Measurements from ENCODE around the gene CLMN.
"Not testable (repeated sequence)": the region's sequence is repeated elsewhere in the genome, so short reads cannot be mapped to it uniquely, and the experiment has no call there.

The CLMN gene

GRCh38 chr14:95163666-95164065, 156.0 kb downstream of the CLMN start:
- DNase-seq (ENCODE audit: low spot score) = no peak

- no peak for DNase-seq (ENCODE audit: low spot score)
Observed at GRCh38 chr14:95163132-95163531, 156.6 kb downstream of the CLMN start.

GRCh38 chr14:95162641-95163040, 157.1 kb downstream of the CLMN start:
- no peak for DNase-seq (ENCODE audit: low spot score)

DNA sequence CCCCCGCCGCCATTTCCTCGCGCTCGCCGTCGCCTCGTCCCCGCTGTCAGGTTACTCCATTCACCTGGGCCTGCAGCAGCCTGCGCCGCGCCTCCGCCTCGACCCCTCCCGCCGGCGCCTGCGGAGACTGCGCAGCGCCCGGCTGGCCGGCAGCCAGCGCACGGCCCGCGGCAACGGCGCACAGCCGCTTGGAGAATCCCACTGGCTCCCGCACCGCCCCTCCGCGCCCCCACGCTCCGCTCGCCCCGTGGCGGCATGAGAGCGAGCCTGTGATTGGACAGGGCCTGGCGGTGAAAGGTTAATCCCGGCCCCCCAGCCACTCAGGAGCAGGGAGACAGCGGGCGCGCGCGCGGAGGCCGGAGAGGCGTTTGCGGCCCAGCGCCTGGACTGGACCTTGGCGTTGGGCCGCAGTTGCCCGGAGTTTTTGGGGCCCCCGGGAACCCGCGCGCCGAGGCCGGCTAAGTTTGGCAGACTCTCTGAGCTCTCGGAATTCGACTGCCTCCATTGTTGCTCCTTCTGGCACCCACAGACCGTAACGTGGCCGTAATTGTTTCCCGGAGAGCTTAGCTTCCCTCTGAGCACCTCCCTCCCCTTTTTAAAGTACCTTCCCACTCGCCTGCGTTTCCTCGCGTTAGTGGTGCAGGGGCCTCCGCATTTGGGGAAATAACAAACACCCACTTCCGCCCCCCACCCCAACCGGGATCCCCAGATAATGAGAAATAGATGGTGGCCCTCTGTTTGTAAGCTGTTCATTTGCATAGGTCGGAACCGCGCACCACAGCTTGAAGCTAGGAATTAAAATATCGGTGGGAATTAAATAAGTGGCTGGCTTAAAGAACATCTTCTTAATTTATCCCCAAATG, 162.2 kb downstream of the CLMN start, which contains the start of gene DICER1:
Gene DICER1, minus strand, starts transcription at position 203 of the 863 bp plus-strand sequence. CDS start 24,071 bp downstream, outside the sequence.
- DNase-seq (ENCODE audit: low spot score) = peak; percentile 100

DNA sequence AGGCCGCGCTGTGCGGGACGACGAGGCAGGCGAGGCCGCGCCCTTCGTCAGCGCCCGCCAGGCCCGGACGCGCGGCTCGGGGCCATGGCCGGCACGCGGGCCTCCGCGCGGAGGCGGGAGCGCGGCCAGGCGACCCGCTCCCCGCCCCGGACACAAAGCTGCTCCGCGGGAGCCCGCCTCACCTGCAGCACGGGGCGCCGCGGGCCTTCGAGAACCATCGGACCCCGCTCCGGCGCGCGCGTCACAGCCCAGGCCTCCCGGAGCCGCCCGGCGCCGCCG, 162.7 kb downstream of the CLMN start:
- no peak for DNase-seq (ENCODE audit: low spot score)

DNA sequence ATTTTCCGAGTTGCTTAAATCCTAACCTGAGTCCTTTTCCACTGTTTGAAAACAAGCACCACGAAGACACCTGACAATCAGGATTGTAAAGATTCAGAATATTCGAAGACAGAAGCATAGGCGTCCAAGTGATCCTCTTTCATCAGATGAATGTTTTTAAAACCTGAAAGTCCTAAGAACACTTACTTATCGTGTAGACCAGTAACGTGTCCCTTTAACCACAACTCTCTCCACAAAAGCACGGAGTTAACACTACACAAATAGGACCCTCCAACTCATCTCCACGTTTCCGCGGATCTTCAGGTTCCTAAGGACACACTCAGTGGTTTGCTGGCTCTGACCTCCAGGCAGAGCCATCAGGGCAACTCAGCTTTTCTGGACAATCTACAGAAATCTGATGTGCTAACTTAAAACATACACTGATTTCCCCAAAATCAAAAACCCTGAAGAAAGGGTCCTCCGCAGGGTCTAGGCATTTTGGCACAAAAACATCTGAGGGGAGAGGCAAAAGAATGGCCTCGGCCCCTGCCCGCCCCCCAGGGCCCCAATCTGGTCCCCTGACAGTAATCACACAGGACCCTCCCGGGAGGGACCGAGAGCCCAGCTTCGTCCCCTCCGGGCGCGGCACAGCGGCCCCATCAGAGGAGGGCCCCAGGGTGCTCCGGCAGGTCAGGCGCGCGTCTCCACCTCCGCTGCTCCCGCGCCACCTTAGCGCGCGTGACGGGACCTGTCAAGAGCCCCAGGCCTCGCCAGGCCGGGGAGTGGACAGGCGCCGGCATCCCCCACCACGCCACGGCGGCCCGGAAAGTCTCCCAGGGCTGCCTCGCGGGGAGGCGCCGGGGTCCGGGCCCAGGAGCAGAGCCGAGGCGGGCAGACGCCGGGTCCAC, 163.3 kb downstream of the CLMN start:
- peak; percentile 69 for DNase-seq (ENCODE audit: low spot score)

DNA sequence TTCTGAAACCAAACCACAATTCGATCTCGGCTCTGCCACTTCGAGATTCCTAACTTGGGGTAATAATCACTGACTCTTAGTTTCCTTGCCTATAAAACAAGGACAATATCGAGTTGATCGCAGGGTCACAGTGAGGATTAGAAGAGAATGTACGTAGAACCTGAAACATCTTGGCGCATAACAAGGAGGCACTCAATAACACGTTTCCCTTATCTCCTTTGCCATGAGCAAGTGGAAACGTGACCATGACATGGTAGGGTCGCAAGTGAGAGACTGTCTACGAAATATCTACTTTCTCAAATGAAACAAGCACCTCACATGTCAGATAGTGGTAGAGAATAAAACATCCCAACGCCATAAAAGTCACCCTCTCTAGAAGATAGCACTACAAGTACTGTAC, 164.7 kb downstream of the CLMN start:
- no peak for DNase-seq (ENCODE audit: low spot score)

GRCh38 chr14:95153866-95154265, 165.8 kb downstream of the CLMN start:
- DNase-seq (ENCODE audit: low spot score) = no peak

DNA sequence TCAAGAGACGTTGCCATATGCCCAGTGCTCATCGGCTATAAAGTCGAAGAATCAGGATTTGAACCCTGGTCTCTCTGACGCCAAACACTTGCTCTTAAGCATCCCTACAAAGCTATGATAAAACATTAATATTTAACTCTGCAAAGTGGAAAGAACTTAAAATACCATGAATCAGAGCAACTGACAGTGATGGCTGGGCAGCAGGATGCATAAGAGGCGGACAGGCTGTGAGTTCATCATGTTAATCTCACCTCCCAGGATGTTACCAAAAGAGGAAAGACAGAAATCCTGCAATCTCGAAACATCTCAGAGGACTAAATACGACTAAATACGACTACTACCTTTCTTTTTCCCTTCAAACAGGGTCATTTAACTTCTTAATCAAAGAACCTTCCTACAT, 168.1 kb downstream of the CLMN start:
- DNase-seq (ENCODE audit: low spot score) = no peak

- DNase-seq (ENCODE audit: low spot score) = no peak
Observed at GRCh38 chr14:95150910-95151309, 168.8 kb downstream of the CLMN start.

- DNase-seq (ENCODE audit: low spot score) = no peak
Observed at GRCh38 chr14:95149441-95149840, 170.3 kb downstream of the CLMN start.

DNA sequence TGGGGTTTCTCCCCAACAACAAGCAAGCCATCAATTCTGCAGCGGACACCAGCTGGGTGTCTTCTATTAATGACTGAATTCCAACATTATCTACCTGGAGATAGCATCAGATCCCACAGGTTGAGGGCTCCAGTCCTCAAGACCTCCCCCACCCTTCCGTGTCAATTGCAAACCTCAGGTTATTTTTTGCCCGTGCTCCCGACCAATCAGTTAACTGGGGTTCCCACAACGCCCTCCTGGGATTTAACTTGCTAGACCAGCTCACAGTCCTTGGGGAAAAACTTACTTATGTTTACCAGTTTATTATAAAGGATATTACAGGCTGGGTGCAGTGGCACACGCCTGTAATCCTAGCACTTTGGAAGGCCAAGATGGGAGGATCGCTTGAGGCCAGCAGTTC, 172.1 kb downstream of the CLMN start:
- DNase-seq (ENCODE audit: low spot score) = no peak

DNA sequence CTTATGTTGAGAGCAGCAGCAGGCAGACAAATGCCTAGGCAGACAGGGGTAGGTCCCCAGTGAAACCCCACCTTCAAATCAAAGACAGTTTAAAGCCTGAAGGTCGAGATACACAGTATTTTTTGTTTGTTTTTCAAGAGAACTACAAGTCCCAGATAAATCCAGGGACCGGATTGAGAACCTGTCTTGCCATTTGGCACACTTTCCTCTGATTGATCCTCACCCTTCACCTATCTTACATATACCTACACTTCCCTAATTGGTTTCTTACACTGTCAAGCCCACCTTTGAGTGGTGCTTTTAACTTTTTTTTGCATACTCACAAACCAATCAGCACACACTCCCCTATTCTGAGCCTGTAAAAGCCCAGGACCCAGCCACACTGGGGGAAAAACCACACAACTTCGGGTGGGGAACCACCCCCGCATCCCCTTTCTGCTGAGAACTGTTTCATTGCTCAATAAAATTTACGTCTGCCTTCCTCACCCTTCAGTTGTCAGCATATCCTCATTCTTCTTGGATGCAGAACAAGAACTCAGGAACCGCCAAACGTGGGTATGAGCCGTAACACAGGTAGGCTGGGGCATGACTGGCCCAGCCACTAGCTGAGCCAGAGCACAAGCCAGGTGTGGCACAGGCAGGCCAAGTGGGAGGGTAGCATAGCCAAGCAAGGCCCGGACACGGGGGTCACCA, 173.5 kb downstream of the CLMN start:
- DNase-seq (ENCODE audit: low spot score) = no peak

- DNase-seq (ENCODE audit: low spot score) = no peak
Observed at GRCh38 chr14:95144849-95145248, 174.9 kb downstream of the CLMN start.

GRCh38 chr14:95143808-95144620, 175.7 kb downstream of the CLMN start:
- peak; percentile 23 for DNase-seq (ENCODE audit: low spot score)

DNA sequence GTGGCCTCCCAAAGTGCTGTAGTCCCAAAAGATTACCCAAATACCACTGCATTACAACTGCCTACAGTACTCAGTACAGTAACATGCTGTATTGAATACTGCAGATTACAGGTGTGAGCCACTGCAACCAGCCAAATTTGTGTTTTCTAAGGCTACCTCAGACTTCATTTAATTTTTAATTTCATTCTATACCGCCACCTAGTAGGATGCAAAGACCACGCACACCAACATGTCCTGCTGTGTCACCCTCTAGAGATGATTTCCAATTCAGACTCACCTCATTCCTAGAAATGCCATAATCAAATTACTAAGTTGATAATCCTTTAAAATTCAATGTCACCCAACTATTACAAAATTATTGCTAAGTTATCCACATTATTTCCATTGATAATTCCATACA, 177.5 kb downstream of the CLMN start:
- no peak for DNase-seq (ENCODE audit: low spot score)

- no peak for DNase-seq (ENCODE audit: low spot score)
Observed at GRCh38 chr14:95141684-95142083, 178.0 kb downstream of the CLMN start.

- DNase-seq (ENCODE audit: low spot score) = peak; percentile 24
Observed at GRCh38 chr14:95140060-95140858, 179.4 kb downstream of the CLMN start.

DNA sequence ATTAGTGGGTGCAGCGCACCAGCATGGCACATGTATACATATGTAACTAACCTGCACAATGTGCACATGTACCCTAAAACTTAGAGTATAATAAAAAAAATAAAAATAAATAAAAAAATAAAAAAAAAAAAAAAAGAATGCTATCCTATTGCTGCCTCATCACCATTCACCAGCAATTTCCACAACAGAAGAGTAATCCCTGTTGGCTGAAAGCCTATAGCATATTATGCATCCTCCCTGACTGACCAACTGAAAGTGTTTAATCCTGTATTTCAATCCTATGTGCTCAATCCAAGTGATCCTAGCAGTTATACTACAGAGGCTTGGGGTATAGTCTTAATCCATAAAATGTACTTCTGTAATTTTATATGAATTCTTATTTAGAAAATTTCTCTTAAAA, 180.8 kb downstream of the CLMN start:
- no peak for DNase-seq (ENCODE audit: low spot score)

DNA sequence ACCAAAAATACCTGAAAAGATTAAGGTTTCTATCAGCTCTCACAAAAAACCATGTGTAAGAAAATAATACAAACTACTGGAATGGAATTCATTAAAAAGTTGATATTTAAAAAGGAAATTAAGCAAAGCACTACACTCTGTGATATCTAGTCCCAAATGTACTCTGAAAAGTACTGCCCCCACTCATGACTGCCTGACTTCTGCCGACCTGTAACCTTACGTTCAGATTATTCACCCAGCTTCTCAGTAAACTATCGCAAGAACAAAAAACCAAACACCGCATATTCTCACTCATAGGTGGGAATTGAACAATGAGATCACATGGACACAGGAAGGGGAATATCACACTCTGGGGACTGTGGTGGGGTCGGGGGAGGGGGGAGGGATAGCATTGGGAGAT, 181.3 kb downstream of the CLMN start:
- not testable (repeated sequence) for DNase-seq (ENCODE audit: low spot score)

GRCh38 chr14:95137804-95138167, 181.9 kb downstream of the CLMN start:
- DNase-seq (ENCODE audit: low spot score) = no peak

Data from GM03348 (cell line).